ENCODE results near the gene TOMM6. TPM values are rescaled to one million over a fixed set of nuclear protein-coding genes. Genes with fewer than 3 reads are reported as not detected.

Gene TOMM6
- total RNA-seq, 3 donors from 2014 or later, result 96.9 to 116 (median 96.9) TPM

DNA sequence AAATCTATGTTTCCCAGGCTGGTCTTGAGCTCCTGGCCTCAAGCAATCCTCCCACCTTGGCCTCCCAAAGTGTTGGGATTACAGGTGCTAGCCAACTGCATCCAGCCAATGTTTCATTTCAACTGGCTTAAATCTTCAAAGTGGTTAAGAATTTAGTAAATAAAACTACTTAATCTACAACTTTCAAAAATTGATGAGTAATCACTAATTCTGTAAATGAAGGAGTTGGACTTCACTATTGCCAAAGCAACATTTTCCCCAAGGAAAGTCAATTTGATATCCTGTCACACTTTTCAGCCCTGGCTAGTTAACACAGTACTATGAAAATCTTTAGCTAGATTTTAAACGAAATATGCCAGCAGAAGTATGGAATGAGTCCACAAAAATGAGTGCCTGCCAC is 3.8 kb downstream of the TOMM6 start:
- TF ChIP-seq CTCF (IDR thresholded peaks at IDR 0.05), result no peak
- intact Hi-C loops (cut with DNase I, micrococcal nuclease), result loop anchor here (10.0 kb wide), 1 partner anchor 133 kb away; the partner anchor contains the start of genes BYSL (in 2 of the 2) and MED20 (in 2 of the 2)

GRCh38 chr6:41791984-41792383 is 4.5 kb downstream of the TOMM6 start:
- intact Hi-C loops (cut with DNase I, micrococcal nuclease), result loop anchor here (10.0 kb wide), 1 partner anchor 133 kb away; the partner anchor contains the start of genes BYSL (in 2 of the 2) and MED20 (in 2 of the 2)
- Histone ChIP-seq H3K36me3 (ENCODE audit: low read depth) (no peaks in the 10 kb centered on the region), H3K4me1 (ENCODE audit: low read depth) (peaks cover 9% of the 10 kb centered on the region), H3K4me3 (no peak overlapping the region), H3K9me3 (no peaks in the 10 kb centered on the region)
- DNase-seq (no peak), ATAC-seq (no peak)
- TF ChIP-seq CTCF (IDR thresholded peaks at IDR 0.05), result no peak

More for the DNA sequence above, 3.8 kb downstream of the TOMM6 start:
- ATAC-seq (no peak), DNase-seq (no peak)
- Histone ChIP-seq H3K4me1 (ENCODE audit: low read depth) (peaks cover 9% of the 10 kb centered on the region), H3K4me3 (no peak overlapping the region), H3K36me3 (ENCODE audit: low read depth) (no peaks in the 10 kb centered on the region), H3K9me3 (no peaks in the 10 kb centered on the region)

- no peaks in the 10 kb centered on the region for H3K4me1 ChIP-seq (ENCODE audit: low read depth)
- TF ChIP-seq CTCF (IDR thresholded peaks at IDR 0.05), result no peak
- intact Hi-C loops (cut with DNase I, micrococcal nuclease), result loop anchor here (10.0 kb wide), 1 partner anchor 128 kb away; the partner anchor contains the start of genes BYSL (in 2 of the 2) and MED20 (in 2 of the 2)
- H3K4me3 ChIP-seq, result no peak overlapping the region
- no peaks in the 10 kb centered on the region for H3K36me3 ChIP-seq (ENCODE audit: low read depth)
- H3K9me3 ChIP-seq, result no peaks in the 10 kb centered on the region
- ATAC-seq, result no peak
- no peak for DNase-seq
Observed at GRCh38 chr6:41796474-41796873, 9.0 kb downstream of the TOMM6 start.

GRCh38 chr6:41798901-41799558 is 11.5 kb downstream of the TOMM6 start:
- no peak overlapping the region for H3K4me3 ChIP-seq
- H3K4me1 ChIP-seq (ENCODE audit: low read depth), result no peaks in the 10 kb centered on the region
- ATAC-seq, result no peak
- H3K9me3 ChIP-seq, result no peaks in the 10 kb centered on the region
- no peak for DNase-seq
- no peaks in the 10 kb centered on the region for H3K36me3 ChIP-seq (ENCODE audit: low read depth)
- no peak for TF ChIP-seq CTCF (IDR thresholded peaks at IDR 0.05)
- intact Hi-C loops (cut with DNase I, micrococcal nuclease), result loop anchor here (10.0 kb wide), 1 partner anchor 126 kb away; the partner anchor contains the start of genes BYSL (in 2 of the 2) and MED20 (in 2 of the 2)

GRCh38 chr6:41799559-41799911 is 12.0 kb downstream of the TOMM6 start:
- Histone ChIP-seq H3K4me1 (ENCODE audit: low read depth) (no peaks in the 10 kb centered on the region), H3K4me3 (no peak overlapping the region), H3K9me3 (no peaks in the 10 kb centered on the region), H3K36me3 (ENCODE audit: low read depth) (no peaks in the 10 kb centered on the region)
- no peak for ATAC-seq
- DNase-seq, result no peak
- no peak for TF ChIP-seq CTCF (IDR thresholded peaks at IDR 0.05)
- intact Hi-C loops (cut with DNase I, micrococcal nuclease), result loop anchor here (10.0 kb wide), 1 partner anchor 125 kb away; the partner anchor contains the start of genes BYSL (in 2 of the 2) and MED20 (in 2 of the 2)
